Measurements from ENCODE around the gene RAD51C.
A peak's percentile ranks its signal among the peaks of the same experiment; 100 is the strongest.
"Not testable (repeated sequence)": the region's sequence is repeated elsewhere in the genome, so short reads cannot be mapped to it uniquely, and the experiment has no call there.

RAD51C gene

DNA sequence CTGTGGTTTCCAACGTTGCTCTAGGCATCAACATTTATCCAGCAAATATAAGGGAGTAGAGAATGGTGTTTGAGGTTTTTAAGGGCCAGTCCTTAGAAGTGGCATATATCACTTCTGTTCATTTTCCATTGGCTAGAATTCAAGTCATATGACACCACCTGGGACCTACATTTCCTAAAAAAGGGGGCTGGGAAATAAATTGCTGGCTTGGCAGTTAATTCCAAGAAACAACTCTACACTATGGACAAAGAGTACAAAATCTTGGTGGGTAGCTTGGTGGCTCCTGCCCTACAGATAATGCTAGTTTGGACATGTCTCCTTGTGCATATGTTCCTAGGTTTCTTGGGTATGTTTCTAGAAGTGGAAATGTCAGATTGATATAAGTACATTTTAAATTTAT, 70.9 kb downstream of the RAD51C start:
- TF ChIP-seq, protein P1, sequence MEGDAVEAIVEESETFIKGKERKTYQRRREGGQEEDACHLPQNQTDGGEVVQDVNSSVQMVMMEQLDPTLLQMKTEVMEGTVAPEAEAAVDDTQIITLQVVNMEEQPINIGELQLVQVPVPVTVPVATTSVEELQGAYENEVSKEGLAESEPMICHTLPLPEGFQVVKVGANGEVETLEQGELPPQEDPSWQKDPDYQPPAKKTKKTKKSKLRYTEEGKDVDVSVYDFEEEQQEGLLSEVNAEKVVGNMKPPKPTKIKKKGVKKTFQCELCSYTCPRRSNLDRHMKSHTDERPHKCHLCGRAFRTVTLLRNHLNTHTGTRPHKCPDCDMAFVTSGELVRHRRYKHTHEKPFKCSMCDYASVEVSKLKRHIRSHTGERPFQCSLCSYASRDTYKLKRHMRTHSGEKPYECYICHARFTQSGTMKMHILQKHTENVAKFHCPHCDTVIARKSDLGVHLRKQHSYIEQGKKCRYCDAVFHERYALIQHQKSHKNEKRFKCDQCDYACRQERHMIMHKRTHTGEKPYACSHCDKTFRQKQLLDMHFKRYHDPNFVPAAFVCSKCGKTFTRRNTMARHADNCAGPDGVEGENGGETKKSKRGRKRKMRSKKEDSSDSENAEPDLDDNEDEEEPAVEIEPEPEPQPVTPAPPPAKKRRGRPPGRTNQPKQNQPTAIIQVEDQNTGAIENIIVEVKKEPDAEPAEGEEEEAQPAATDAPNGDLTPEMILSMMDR (IDR thresholded peaks at IDR 0.05; ENCODE audit: low read length, missing control alignments), result no peak
- no peak overlapping the region for H3K4me3 ChIP-seq (replicated peaks; ENCODE audit: low read depth, low read length)
- no peak for DNase-seq (ENCODE audit: low read depth)

DNA sequence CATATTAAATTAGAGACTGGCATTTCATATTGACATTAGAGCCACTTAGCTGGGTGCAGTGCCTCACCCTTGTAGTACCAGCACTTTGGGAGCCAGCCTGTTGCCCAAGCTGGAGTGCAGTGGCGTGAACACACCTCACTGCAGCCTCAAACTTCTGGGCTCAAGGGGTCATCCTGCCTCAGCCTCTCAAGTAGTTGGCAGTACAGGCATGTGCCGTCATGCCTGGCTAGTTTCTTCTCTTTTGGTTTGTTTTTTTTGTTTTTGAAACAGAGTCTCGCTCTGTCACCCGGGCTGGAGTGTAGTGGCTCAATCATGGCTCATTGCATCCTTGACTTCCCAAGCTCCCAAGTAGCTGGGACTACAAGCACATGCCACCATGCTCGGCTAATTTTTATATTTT, 72.0 kb downstream of the RAD51C start:
- TF ChIP-seq, protein P1 (IDR thresholded peaks at IDR 0.05; ENCODE audit: low read length, missing control alignments), result no peak
- no peak for DNase-seq (ENCODE audit: low read depth)
- H3K4me3 ChIP-seq (replicated peaks; ENCODE audit: low read depth, low read length), result no peak overlapping the region

DNA sequence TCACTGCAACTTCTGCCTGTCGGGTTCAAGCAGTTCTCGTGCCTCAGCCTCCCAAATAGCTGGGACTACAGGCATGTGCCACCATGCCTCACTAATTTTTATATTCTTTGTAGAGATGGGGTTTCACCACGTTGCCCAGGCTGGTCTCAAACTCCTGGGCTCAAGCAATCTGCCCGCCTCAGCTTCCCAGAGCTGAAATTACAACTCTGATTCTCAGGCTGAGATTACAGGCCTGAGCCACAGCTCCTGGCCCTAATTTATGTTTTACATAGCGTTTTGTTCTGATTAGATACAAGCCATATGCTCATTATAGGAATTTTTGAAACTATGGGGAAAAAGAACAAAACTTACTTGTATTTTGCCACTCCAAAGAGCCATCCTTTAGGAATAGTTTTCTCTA, 86.1 kb downstream of the RAD51C start:
- DNase-seq (ENCODE audit: low read depth); H3K4me3 ChIP-seq (replicated peaks; ENCODE audit: low read depth, low read length): not testable (repeated sequence)

DNA sequence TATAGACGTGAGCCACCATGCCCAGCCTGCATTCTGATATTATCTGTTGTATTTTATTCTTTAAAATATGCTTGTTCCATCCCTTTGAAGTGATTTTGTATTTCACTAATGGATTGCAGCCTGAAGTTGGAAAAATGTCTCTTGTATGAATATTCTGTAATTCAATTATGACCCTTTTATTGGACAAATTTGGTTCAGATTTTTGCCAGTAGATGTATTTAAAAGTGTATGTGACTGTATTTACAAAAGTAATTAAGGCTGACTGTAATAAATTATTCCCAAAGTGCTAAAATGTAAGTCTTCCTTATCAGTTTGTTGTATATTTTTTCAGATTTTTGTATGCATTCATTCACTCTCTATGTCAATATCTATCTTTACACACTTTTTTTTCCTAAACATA, 87.0 kb downstream of the RAD51C start:
- no peak for DNase-seq (ENCODE audit: low read depth)
- TF ChIP-seq, protein P1 (IDR thresholded peaks at IDR 0.05; ENCODE audit: low read length, missing control alignments), result no peak
- H3K4me3 ChIP-seq (replicated peaks; ENCODE audit: low read depth, low read length), result no peak overlapping the region

DNA sequence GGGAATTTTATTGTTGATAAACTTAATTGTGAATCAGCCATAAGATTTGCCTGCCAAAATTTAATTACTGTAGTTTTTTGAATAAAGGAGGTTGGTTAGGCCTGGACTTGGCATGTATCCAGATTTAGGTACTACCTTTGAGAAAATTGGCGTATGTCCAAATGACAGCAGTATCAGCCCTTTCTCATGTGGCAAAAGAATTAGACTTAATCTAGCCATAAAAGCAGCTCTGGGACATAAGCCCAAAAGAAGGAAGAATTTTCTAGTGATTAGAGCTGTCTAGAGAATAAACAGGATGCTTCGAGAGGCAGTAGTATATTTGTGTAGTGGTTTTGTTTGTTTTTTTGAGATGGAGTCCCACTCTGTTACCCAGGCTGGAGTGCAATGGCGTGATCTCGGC, 91.0 kb downstream of the RAD51C start:
- no peak overlapping the region for H3K4me3 ChIP-seq (replicated peaks; ENCODE audit: low read depth, low read length)
- TF ChIP-seq, protein P1 (IDR thresholded peaks at IDR 0.05; ENCODE audit: low read length, missing control alignments), result no peak
- peak; percentile 4 for DNase-seq (ENCODE audit: low read depth)

DNA sequence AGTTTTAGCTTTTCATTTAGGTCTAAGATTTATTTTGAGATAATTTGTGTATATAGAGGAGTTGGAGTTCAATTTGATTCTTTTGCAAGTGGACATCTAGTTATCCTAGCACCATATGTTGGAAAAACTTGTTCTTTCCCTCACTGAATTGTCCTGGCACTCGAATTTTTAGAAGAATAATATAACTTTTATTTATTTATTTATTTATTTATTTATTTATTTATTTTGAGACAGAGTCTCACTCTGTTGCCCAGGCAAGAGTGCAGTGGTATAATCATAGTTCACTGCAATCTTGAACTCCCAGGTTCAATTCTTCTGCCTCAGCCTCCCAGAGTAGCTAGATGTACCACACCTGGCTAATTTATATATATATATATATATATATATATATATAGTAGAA, 92.7 kb downstream of the RAD51C start:
- TF ChIP-seq, protein P1 (IDR thresholded peaks at IDR 0.05; ENCODE audit: low read length, missing control alignments), result no peak
- no peak overlapping the region for H3K4me3 ChIP-seq (replicated peaks; ENCODE audit: low read depth, low read length)
- DNase-seq (ENCODE audit: low read depth), result no peak

Measured in fibroblast of pulmonary artery (primary cell).